Mucosa of rectum (tissue), 2 donors: ENCODE data around the gene WDR64.

Experiments used
- H3K27ac ChIP-seq, 2 donors: one replicate each; pipeline ENCODE4 v1.7.0; 2013; ENCODE audit warnings: inconsistent platforms in 2 of 2, low read depth in 2 of 2, low read length in 2 of 2
- H3K27me3 ChIP-seq, 2 donors: one replicate each; pipeline ENCODE4 v1.7.0; 2013; ENCODE audit warnings: low read length in 2 of 2; ENCODE audit not compliant: control insufficient read depth in 2 of 2, insufficient read depth in 2 of 2
- H3K36me3 ChIP-seq, 2 donors: one replicate each; pipeline ENCODE4 v1.7.0; 2013; ENCODE audit warnings: low read length in 2 of 2; ENCODE audit not compliant: control insufficient read depth in 2 of 2, insufficient read depth in 2 of 2
- H3K4me1 ChIP-seq, 2 donors: one replicate each; pipeline ENCODE4 v1.7.0; 2013; ENCODE audit warnings: low read length in 2 of 2, mild to moderate bottlenecking in 1 of 2; ENCODE audit not compliant: control insufficient read depth in 2 of 2, insufficient read depth in 2 of 2
- H3K4me3 ChIP-seq, 2 donors: one replicate each; pipeline ENCODE4 v1.7.0; 2013; ENCODE audit warnings: low read length in 2 of 2
- H3K9ac ChIP-seq, 2 donors: one replicate each; pipeline ENCODE4 v1.7.0; 2013; ENCODE audit warnings: low read length in 2 of 2, low read depth in 1 of 2, mild to moderate bottlenecking in 1 of 2
- H3K9me3 ChIP-seq, 2 donors: one replicate each; pipeline ENCODE4 v1.7.0; 2013; ENCODE audit warnings: low read length in 2 of 2; ENCODE audit not compliant: control insufficient read depth in 2 of 2
- donor health status: healthy.
- donor health status: Normal muscosa, but diverticular disease.

The WDR64 gene

DNA sequence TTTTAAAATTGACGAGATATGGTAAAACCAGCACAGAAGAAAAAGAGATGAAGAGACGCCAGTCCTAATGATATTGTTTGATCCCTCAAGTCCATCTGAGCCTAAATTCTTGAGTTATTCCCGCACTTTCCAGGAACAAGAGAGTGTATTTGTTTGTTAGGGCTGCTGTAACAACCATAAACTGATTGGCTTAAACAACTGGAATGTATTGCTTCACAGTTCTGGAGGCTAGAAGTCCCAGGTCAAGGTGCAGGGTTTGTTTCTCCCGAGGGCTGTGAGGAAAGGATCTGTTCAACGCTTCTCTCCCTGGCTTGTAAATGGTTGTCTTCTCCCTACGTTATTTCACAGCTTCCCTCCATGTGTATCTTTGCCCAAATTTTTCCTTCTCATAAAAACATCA is 188.1 kb downstream of the WDR64 start:
- H3K27me3 ChIP-seq: no peaks in the 10 kb centered on the region
- no peak overlapping the region for H3K9ac ChIP-seq
- H3K4me1 ChIP-seq: no peaks in the 10 kb centered on the region
- no peaks in the 10 kb centered on the region for H3K9me3 ChIP-seq
- H3K27ac ChIP-seq: no peak overlapping the region
- H3K4me3 ChIP-seq: no peak overlapping the region
- H3K36me3 ChIP-seq: no peaks in the 10 kb centered on the region

DNA sequence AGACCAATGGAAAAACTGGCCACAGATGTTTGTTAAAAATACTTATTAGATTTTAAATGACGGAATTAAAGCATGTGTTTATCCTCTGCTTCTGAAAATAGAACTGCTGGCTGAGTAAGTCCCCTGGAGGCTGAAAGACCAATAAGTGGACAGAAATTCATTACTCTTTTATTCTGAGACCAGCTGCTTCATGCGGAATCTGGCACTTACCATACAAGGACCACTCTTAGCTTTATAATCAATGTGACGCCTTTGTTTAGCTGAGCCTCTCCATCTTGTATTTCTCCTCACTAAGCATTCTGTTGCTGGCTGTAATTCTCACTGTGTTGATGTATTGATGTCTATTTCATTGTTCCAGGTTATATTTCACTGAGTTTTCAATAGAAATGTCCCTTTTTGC is 189.6 kb downstream of the WDR64 start:
- Histone ChIP-seq H3K9me3 (no peaks in the 10 kb centered on the region), H3K27me3 (no peaks in the 10 kb centered on the region), H3K9ac (no peak overlapping the region), H3K4me1 (no peaks in the 10 kb centered on the region), H3K27ac (no peak overlapping the region), H3K36me3 (no peaks in the 10 kb centered on the region), H3K4me3 (no peak overlapping the region)

DNA sequence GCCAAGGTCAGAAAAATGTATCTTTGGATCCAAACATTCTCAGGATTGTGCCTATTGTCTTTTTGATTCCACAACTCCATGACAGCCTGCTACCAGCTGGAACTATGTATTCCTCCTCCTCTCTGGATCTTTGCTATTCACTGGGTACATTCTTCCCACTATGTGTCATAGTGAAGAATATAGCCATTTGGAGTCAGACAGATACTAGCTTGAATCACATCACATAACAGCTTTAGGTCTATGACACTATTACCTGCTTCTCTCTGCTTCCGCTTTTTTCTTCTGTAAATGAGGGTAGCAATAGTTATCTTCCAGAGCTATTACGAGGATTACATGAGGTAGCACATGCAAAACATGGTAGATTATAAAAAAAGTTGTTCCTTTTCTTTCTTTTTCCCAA is 190.5 kb downstream of the WDR64 start:
- Histone ChIP-seq H3K9me3 (no peaks in the 10 kb centered on the region), H3K9ac (no peak overlapping the region), H3K4me1 (peaks cover 4% of the 10 kb centered on the region in 2 donors), H3K36me3 (no peaks in the 10 kb centered on the region), H3K27me3 (no peaks in the 10 kb centered on the region), H3K4me3 (no peak overlapping the region), H3K27ac (no peak overlapping the region)

DNA sequence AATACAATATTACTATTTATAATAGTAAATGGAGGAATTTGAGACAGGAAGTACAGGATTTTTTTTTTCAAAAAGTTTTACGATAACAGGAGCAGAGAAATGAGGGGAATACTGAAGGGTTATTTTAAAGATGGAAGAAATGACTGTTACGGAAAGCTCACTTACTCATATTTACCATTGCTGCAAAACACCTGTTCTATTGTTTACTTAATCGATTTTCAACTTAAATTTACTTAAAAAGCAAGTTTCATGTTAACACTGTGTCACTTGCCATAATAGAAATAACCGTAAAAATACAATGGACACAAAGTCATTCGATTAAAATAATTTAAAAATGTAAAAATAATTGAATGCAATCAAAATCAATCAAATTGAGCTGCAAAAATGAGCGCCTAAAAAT is 192.5 kb downstream of the WDR64 start:
- no peaks in the 10 kb centered on the region for H3K36me3 ChIP-seq
- no peak overlapping the region for H3K4me3 ChIP-seq
- no peak overlapping the region for H3K27ac ChIP-seq
- H3K4me1 ChIP-seq: peaks cover 12 to 13% of the 10 kb centered on the region in 2 donors
- H3K9me3 ChIP-seq: no peaks in the 10 kb centered on the region
- H3K9ac ChIP-seq: no peak overlapping the region
- H3K27me3 ChIP-seq: no peaks in the 10 kb centered on the region

DNA sequence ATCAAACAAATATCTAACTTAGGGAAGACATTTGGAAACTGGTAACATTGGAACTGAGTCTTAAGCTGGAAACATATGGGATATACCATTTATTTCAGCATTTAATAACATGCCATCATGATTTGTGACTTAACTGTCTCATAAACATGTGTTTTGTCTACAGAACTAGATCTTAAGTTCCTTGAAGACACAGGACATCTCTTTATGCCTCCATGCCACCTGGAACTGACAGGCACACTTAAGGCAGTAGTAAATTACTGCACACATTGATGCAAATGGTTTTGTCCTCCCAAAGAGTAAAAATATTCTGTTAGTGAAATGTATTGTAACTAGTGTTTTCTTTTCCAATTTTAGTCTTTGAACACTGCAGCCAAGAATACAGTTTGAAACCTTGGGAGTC is 194.3 kb downstream of the WDR64 start:
- H3K9ac ChIP-seq: no peak overlapping the region
- no peaks in the 10 kb centered on the region for H3K27me3 ChIP-seq
- no peak overlapping the region for H3K4me3 ChIP-seq
- no peaks in the 10 kb centered on the region for H3K36me3 ChIP-seq
- peaks cover 12 to 13% of the 10 kb centered on the region in 2 donors for H3K4me1 ChIP-seq
- no peak overlapping the region for H3K27ac ChIP-seq
- H3K9me3 ChIP-seq: no peaks in the 10 kb centered on the region

DNA sequence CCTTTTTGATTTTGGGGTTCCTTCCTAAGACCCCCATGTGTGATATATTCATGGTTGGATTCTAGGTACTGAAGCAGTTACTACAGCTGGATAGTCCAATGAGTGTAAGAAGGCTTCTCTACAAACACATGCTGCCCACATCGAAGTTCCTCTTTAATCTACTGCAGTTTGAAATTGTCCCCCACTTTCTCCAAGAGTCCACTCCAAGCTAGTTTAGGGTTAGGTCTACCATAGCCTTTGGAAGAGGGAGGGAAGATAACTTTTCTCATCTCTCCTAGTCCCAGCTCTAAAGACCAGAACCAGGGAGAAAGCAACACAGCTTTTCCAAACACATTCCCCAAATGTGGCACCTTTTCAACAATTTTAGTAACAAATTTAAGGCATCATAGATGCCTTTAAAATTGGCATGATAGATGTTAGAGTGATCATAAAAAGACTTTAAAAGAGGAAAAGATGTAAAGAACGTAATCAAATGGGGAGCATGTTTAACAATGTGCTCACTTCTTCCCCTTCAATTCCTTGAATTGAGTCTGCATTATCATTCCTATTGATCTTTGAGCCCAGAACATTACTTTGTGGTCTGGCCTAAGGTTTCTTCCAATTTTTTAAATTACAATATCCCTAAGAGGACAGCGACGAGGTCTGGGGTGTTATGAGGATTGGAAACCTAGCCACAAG is 194.9 kb downstream of the WDR64 start:
- no peaks in the 10 kb centered on the region for H3K27me3 ChIP-seq
- peaks cover 12 to 13% of the 10 kb centered on the region in 2 donors for H3K4me1 ChIP-seq
- peak overlapping the region in 1 of 2 donors; percentile 91 for H3K9ac ChIP-seq
- peak overlapping the region; percentile 91 to 94 for H3K4me3 ChIP-seq
- no peaks in the 10 kb centered on the region for H3K36me3 ChIP-seq
- no peak overlapping the region for H3K27ac ChIP-seq
- no peaks in the 10 kb centered on the region for H3K9me3 ChIP-seq

DNA sequence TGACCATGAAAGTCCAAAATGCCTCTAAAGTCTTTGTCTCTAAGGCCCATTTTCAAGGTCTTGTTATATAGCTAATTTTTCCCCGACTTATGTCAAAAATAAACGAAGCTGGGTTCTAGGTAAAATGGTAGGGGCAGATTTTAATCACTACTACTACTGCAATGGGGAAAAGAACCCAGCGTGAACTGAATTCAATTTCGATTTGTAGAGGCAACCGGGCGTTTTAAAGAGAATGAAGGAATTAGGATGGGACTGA is 195.4 kb downstream of the WDR64 start:
- Histone ChIP-seq H3K9ac (peak overlapping the region; percentile 85 to 91), H3K27me3 (no peaks in the 10 kb centered on the region), H3K27ac (peak overlapping the region; percentile 98 to 100), H3K4me3 (peak overlapping the region; percentile 91 to 94), H3K36me3 (no peaks in the 10 kb centered on the region), H3K4me1 (peaks cover 12 to 13% of the 10 kb centered on the region in 2 donors), H3K9me3 (no peaks in the 10 kb centered on the region)

DNA sequence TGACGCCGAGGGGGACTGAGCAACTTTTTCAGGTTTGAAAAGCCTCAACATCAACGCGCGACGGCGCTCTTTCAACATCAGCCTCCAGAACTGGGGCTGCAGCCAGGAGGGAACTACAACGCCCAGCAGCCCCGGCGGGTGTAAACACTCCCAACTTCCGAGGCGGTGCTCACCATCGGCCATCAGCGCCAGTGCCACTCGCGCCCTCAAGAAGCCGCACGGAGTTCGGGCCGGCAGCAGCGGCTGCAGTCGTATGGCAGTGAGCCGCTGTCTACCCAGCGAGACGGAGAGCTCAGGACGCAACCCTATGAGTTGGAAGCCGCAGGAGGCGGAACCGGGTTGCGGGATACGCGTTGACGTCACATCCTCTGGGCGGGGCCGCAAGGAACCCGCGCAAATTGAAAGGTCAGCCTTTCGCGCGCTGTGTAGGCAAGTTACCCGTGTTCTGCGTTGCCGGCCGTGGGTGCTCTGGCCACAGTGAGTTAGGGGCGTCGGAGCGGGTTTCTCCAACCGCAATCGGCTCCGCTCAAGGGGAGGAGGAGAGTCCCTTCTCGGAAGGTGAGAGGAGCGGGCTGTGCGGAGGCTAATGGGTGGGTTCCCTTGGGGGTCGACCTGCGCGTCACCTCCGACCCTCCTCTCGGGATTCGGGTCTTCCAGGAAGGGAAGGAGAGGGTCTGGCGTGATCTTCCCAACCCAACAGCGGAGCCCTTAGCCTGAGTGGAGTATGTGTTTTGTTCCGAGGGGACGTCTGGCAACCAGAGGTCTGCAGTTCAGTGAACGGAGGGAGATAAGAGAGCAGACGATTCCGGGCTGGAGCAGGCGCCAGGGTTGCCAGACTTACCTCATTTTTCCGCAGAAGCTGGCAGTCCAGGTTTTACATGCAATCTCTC is 196.0 kb downstream of the WDR64 start, which contains the start of gene EXO1:
Gene EXO1, plus strand, starts transcription at position 409 of the 890 bp plus-strand sequence. CDS start 2,222 bp downstream, outside the sequence.
- Histone ChIP-seq H3K27ac (peak within 1 kb of the TSS; percentile 98 to 100), H3K9ac (peak within 1 kb of the TSS; percentile 85 to 91), H3K36me3 (no peaks in the 10 kb centered on the region), H3K27me3 (no peaks in the 10 kb centered on the region), H3K9me3 (no peaks in the 10 kb centered on the region), H3K4me1 (peaks cover 12 to 13% of the 10 kb centered on the region in 2 donors), H3K4me3 (peak within 1 kb of the TSS; percentile 91 to 94)

DNA sequence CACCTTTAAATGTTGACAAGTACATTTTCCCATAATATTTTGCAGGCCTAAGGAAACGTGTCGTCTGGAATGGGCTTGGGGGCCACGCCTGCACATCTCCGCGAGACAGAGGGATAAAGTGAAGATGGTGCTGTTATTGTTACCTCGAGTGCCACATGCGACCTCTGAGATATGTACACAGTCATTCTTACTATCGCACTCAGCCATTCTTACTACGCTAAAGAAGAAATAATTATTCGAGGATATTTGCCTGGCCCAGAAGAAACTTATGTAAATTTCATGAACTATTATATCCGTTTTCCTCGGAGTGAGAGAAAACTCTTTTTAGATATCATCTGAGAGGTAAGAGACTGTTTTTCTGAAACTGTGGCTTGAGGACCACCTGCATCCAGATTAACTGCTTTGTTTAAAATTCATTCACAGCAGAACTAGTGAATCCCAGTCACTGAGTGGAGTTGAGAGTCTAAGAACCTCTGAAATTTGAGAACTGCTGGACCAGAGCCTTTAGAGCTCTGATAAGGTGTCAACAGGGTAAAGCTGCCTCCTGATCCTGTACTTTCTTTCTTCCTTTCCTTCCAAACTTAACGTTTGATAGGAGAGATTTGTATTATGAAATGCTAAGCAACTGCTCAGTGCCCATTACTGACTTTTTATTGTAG is 196.7 kb downstream of the WDR64 start:
- Histone ChIP-seq H3K27me3 (no peaks in the 10 kb centered on the region), H3K27ac (no peak overlapping the region), H3K9ac (peak overlapping the region in 1 of 2 donors; percentile 85), H3K36me3 (no peaks in the 10 kb centered on the region), H3K4me1 (peaks cover 12 to 13% of the 10 kb centered on the region in 2 donors), H3K4me3 (peak overlapping the region; percentile 91 to 94), H3K9me3 (no peaks in the 10 kb centered on the region)

DNA sequence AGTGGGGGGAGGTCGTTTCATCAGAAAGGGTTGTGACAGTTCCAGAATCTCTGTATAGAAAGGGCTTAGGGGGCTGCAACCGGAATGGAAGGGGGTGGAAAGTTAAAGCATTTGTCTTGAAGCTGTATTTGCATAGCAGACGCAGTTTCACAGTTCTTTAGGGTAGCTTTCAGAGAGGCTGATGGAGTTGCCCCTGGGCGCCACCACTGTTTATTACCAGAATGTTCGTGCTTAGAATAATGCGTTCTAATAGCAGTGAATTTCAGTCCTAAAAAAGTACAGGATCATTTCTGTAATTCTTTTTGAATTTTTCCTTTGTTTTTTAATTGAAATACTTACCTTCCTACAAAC is 197.2 kb downstream of the WDR64 start:
- Histone ChIP-seq H3K9me3 (no peaks in the 10 kb centered on the region), H3K4me3 (no peak overlapping the region), H3K27ac (no peak overlapping the region), H3K27me3 (no peaks in the 10 kb centered on the region), H3K9ac (no peak overlapping the region), H3K36me3 (no peaks in the 10 kb centered on the region), H3K4me1 (peaks cover 12 to 13% of the 10 kb centered on the region in 2 donors)
